ENCODE data around the gene TRIM71.

The TRIM71 gene

GRCh38 chr3:32813180-32813579 lies 4.6 kb upstream of the TRIM71 start:
- Histone ChIP-seq H3K9me3 (ENCODE audit: control insufficient read depth, insufficient read depth, low read length) (no peaks in the 10 kb centered on the region), H3K27ac (ENCODE audit: low read depth, low read length) (no peak overlapping the region), H3K4me3 (ENCODE audit: low read length) (no peak overlapping the region), H3F3A (ENCODE audit: control insufficient read depth, insufficient read depth) (no peaks in the 10 kb centered on the region), H3K4me2 (ENCODE audit: low read length) (no peak overlapping the region), H3K27me3 (ENCODE audit: control insufficient read depth, low read length) (peaks cover 10% of the 10 kb centered on the region), H3K4me1 (ENCODE audit: control insufficient read depth, low read length) (no peaks in the 10 kb centered on the region), H3K36me3 (ENCODE audit: control insufficient read depth, low read length) (no peaks in the 10 kb centered on the region), H3K79me2 (ENCODE audit: control insufficient read depth, low read length) (no peaks in the 10 kb centered on the region), H4K20me1 (ENCODE audit: control insufficient read depth, insufficient read depth, low read depth, low read length) (no peaks in the 10 kb centered on the region), H3K9me2 (replicated peaks; ENCODE audit: control insufficient read depth, low read length) (no peaks in the 10 kb centered on the region)
- TF ChIP-seq CTCF (IDR thresholded peaks at IDR 0.05; ENCODE audit: low read depth, low read length, poor library complexity, severe bottlenecking) (no peak), EZH2phosphoT487 (IDR thresholded peaks at IDR 0.05; ENCODE audit: borderline replicate concordance, low read length) (no peak)

- H3K9me3 ChIP-seq (ENCODE audit: control insufficient read depth, insufficient read depth, low read length) = no peaks in the 10 kb centered on the region
- no peaks in the 10 kb centered on the region for H3K9me2 ChIP-seq (replicated peaks; ENCODE audit: control insufficient read depth, low read length)
- peaks cover 10% of the 10 kb centered on the region for H3K27me3 ChIP-seq (ENCODE audit: control insufficient read depth, low read length)
- no peaks in the 10 kb centered on the region for H3K4me1 ChIP-seq (ENCODE audit: control insufficient read depth, low read length)
- H3K27ac ChIP-seq (ENCODE audit: low read depth, low read length) = no peak overlapping the region
- no peaks in the 10 kb centered on the region for H3K36me3 ChIP-seq (ENCODE audit: control insufficient read depth, low read length)
- H3K79me2 ChIP-seq (ENCODE audit: control insufficient read depth, low read length) = no peaks in the 10 kb centered on the region
- TF ChIP-seq EZH2phosphoT487 (IDR thresholded peaks at IDR 0.05; ENCODE audit: borderline replicate concordance, low read length) (no peak), CTCF (IDR thresholded peaks at IDR 0.05; ENCODE audit: low read depth, low read length, poor library complexity, severe bottlenecking) (no peak)
- H3F3A ChIP-seq (ENCODE audit: control insufficient read depth, insufficient read depth) = no peaks in the 10 kb centered on the region
- no peaks in the 10 kb centered on the region for H4K20me1 ChIP-seq (ENCODE audit: control insufficient read depth, insufficient read depth, low read depth, low read length)
- no peak overlapping the region for H3K4me2 ChIP-seq (ENCODE audit: low read length)
- no peak overlapping the region for H3K4me3 ChIP-seq (ENCODE audit: low read length)
Measured at GRCh38 chr3:32814361-32814760, 3.4 kb upstream of the TRIM71 start.

GRCh38 chr3:32815841-32816438 lies 1.9 kb upstream of the TRIM71 start:
- no peak overlapping the region for H3K4me3 ChIP-seq (ENCODE audit: low read length)

More at GRCh38 chr3:32815841-32816438, 1.9 kb upstream of the TRIM71 start:
- Histone ChIP-seq H3K9me3 (ENCODE audit: control insufficient read depth, insufficient read depth, low read length) (no peaks in the 10 kb centered on the region), H3K9me2 (replicated peaks; ENCODE audit: control insufficient read depth, low read length) (no peaks in the 10 kb centered on the region), H3K27me3 (ENCODE audit: control insufficient read depth, low read length) (peaks cover 10% of the 10 kb centered on the region), H3K4me2 (ENCODE audit: low read length) (no peak overlapping the region), H3K27ac (ENCODE audit: low read depth, low read length) (no peak overlapping the region), H3K79me2 (ENCODE audit: control insufficient read depth, low read length) (no peaks in the 10 kb centered on the region), H4K20me1 (ENCODE audit: control insufficient read depth, insufficient read depth, low read depth, low read length) (no peaks in the 10 kb centered on the region), H3K36me3 (ENCODE audit: control insufficient read depth, low read length) (no peaks in the 10 kb centered on the region), H3K4me1 (ENCODE audit: control insufficient read depth, low read length) (no peaks in the 10 kb centered on the region), H3F3A (ENCODE audit: control insufficient read depth, insufficient read depth) (no peaks in the 10 kb centered on the region)
- no peak for TF ChIP-seq EZH2phosphoT487 (IDR thresholded peaks at IDR 0.05; ENCODE audit: borderline replicate concordance, low read length)
- TF ChIP-seq CTCF (IDR thresholded peaks at IDR 0.05; ENCODE audit: low read depth, low read length, poor library complexity, severe bottlenecking) = no peak
